Vagina (tissue), 2 donors: ENCODE data around the gene PDGFC.

Experiments used
- CTCF ChIP-seq, 3 experiments: fragments of 450-650 bp in 2 of 3; fragments of 200-600 bp in 1 of 3; sonication (generic) in 1 of 3; IDR thresholded peaks; one replicate each; pipeline ENCODE4 v1.5.1; 2017 to 2019; ENCODE audit warnings: antibody characterized with exemption in 3 of 3, mild to moderate bottlenecking in 2 of 3, moderate library complexity in 2 of 3
- POLR2A ChIP-seq, 2 donors: fragments of 450-650 bp; IDR thresholded peaks; one replicate each; pipeline ENCODE4 v1.6.1; 2017; ENCODE audit warnings: antibody characterized with exemption in 2 of 2, mild to moderate bottlenecking in 2 of 2, moderate library complexity in 2 of 2
- POLR2AphosphoS5 ChIP-seq, 2 donors: sonication (generic); formaldehyde crosslinking; IDR thresholded peaks; one replicate each; pipeline ENCODE4 v1.9.0; 2017; ENCODE audit warnings: antibody characterized with exemption in 2 of 2, mild to moderate bottlenecking in 2 of 2, low read depth in 1 of 2; ENCODE audit not compliant: insufficient read depth in 1 of 2

GRCh38 chr4:156915221-156915620, 56.4 kb downstream of the PDGFC start:
- TF ChIP-seq CTCF (IDR thresholded peaks at IDR 0.05) (no peak), POLR2AphosphoS5 (IDR thresholded peaks at IDR 0.05; ENCODE audit: insufficient read depth in 1 of 2, low read depth in 1 of 2) (no peak), POLR2A (IDR thresholded peaks at IDR 0.05) (no peak)
